Measurements from ENCODE around the gene MPG. TPM values are rescaled to one million over a fixed set of nuclear protein-coding genes. Genes with fewer than 3 reads are reported as not detected.

Gene MPG
- polyA plus RNA-seq, 1 of the 3 experiments (the other 2 are of a cell fraction) = 98.3 TPM

DNA sequence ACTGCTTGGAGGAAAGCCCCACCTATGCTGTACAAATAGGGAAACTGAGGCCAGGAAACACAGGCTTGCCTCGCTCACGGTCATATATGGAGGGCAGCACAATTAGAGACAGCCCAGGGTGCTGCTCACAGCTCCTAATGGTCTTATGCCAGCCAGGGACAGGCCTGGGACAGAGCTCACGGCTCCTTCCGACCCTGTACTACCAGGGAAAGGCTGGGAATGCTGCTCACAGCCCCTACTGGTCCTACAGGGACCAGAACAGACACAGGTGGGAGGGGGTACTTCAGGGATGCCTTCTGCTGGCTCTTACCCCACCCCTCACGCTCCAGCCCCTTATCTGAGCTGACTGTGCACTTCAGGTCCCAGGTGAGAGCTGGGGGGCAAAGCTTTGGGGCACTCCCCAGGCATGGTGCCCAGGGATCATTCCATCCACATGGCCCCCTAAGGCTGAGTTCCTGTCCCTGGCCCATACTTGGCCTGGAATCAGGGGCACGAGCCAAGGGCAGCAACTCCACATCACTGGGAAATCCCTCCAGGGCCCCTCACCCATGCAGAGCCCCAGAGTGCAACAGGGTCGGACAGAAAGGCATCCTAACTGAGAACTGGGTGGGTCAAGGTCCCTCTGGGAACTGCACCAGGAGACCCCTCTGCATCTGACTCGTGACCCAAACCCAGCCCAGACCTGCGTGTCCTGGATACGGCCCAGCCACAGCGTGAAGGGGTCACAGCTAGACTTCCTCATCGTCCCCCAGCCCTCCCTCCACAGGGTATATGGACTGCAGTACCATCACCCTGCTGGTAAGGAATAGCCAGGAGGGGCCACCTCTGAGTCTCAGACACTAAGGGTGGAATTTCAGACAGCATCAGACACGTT, 11.5 kb upstream of the MPG start:
- H3K9me3 ChIP-seq = no peaks in the 10 kb centered on the region
- H3K9ac ChIP-seq = no peak overlapping the region
- TF ChIP-seq TAF1 (IDR thresholded peaks at IDR 0.05; ENCODE audit: borderline replicate concordance, low read depth, low read length) (no peak), SIN3A (IDR thresholded peaks at IDR 0.05; ENCODE audit: borderline replicate concordance, low read depth, low read length) (no peak), SMC3 (IDR thresholded peaks at IDR 0.05; ENCODE audit: low read depth, low read length) (no peak), GATA2 (CRISPR knock-in tag; IDR thresholded peaks at IDR 0.05) (no peak), TEAD4 (IDR thresholded peaks at IDR 0.05; ENCODE audit: borderline replicate concordance, insufficient read depth) (no peak), FOSL2 (IDR thresholded peaks at IDR 0.05; ENCODE audit: borderline replicate concordance, low read depth) (no peak), YY1 (IDR thresholded peaks at IDR 0.05; ENCODE audit: low read depth) (no peak), NFIC (IDR thresholded peaks at IDR 0.05; ENCODE audit: borderline replicate concordance) (no peak), RCOR1 (IDR thresholded peaks at IDR 0.05; ENCODE audit: low read length) (no peak), ELF1 (IDR thresholded peaks at IDR 0.05) (no peak), MEF2A (IDR thresholded peaks at IDR 0.05; ENCODE audit: borderline replicate concordance, low read depth) (no peak), FOXM1 (IDR thresholded peaks at IDR 0.05; ENCODE audit: low read depth) (no peak), RFX5 (IDR thresholded peaks at IDR 0.05; ENCODE audit: low read length) (no peak), EP300 (IDR thresholded peaks at IDR 0.05; ENCODE audit: borderline replicate concordance in 1 of 2, low read depth in 1 of 2, low read length in 1 of 2) (no peak), MXI1 (IDR thresholded peaks at IDR 0.05; ENCODE audit: low read depth, low read length) (no peak)
- TF ChIP-seq, protein P1, sequence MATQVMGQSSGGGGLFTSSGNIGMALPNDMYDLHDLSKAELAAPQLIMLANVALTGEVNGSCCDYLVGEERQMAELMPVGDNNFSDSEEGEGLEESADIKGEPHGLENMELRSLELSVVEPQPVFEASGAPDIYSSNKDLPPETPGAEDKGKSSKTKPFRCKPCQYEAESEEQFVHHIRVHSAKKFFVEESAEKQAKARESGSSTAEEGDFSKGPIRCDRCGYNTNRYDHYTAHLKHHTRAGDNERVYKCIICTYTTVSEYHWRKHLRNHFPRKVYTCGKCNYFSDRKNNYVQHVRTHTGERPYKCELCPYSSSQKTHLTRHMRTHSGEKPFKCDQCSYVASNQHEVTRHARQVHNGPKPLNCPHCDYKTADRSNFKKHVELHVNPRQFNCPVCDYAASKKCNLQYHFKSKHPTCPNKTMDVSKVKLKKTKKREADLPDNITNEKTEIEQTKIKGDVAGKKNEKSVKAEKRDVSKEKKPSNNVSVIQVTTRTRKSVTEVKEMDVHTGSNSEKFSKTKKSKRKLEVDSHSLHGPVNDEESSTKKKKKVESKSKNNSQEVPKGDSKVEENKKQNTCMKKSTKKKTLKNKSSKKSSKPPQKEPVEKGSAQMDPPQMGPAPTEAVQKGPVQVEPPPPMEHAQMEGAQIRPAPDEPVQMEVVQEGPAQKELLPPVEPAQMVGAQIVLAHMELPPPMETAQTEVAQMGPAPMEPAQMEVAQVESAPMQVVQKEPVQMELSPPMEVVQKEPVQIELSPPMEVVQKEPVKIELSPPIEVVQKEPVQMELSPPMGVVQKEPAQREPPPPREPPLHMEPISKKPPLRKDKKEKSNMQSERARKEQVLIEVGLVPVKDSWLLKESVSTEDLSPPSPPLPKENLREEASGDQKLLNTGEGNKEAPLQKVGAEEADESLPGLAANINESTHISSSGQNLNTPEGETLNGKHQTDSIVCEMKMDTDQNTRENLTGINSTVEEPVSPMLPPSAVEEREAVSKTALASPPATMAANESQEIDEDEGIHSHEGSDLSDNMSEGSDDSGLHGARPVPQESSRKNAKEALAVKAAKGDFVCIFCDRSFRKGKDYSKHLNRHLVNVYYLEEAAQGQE (IDR thresholded peaks at IDR 0.05; ENCODE audit: low read depth, low read length) = no peak
- TF ChIP-seq, protein P2, sequence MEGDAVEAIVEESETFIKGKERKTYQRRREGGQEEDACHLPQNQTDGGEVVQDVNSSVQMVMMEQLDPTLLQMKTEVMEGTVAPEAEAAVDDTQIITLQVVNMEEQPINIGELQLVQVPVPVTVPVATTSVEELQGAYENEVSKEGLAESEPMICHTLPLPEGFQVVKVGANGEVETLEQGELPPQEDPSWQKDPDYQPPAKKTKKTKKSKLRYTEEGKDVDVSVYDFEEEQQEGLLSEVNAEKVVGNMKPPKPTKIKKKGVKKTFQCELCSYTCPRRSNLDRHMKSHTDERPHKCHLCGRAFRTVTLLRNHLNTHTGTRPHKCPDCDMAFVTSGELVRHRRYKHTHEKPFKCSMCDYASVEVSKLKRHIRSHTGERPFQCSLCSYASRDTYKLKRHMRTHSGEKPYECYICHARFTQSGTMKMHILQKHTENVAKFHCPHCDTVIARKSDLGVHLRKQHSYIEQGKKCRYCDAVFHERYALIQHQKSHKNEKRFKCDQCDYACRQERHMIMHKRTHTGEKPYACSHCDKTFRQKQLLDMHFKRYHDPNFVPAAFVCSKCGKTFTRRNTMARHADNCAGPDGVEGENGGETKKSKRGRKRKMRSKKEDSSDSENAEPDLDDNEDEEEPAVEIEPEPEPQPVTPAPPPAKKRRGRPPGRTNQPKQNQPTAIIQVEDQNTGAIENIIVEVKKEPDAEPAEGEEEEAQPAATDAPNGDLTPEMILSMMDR (IDR thresholded peaks at IDR 0.05) = no peak
- TF ChIP-seq, protein P3, sequence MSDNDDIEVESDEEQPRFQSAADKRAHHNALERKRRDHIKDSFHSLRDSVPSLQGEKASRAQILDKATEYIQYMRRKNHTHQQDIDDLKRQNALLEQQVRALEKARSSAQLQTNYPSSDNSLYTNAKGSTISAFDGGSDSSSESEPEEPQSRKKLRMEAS (IDR thresholded peaks at IDR 0.05; ENCODE audit: low read depth) = no peak
- TF ChIP-seq, protein P4, sequence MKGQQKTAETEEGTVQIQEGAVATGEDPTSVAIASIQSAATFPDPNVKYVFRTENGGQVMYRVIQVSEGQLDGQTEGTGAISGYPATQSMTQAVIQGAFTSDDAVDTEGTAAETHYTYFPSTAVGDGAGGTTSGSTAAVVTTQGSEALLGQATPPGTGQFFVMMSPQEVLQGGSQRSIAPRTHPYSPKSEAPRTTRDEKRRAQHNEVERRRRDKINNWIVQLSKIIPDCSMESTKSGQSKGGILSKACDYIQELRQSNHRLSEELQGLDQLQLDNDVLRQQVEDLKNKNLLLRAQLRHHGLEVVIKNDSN (IDR thresholded peaks at IDR 0.05; ENCODE audit: borderline replicate concordance, low read depth) = no peak
- no peak overlapping the region for H2AFZ ChIP-seq (ENCODE audit: low read depth)
- peaks cover 0 to 4% of the 10 kb centered on the region in 2 experiments; a peak in 2 of 4 replicates for H3K4me1 ChIP-seq (ENCODE audit: control insufficient read depth in 1 of 2, insufficient read depth in 2 of 2, low read depth in 1 of 2, low read length in 1 of 2)
- H3K27me3 ChIP-seq (ENCODE audit: insufficient read depth) = no peaks in the 10 kb centered on the region
- H3K4me3 ChIP-seq (ENCODE audit: low read depth in 2 of 2, low read length in 1 of 2) = no peak overlapping the region
- peaks cover 68% of the 10 kb centered on the region for H4K20me1 ChIP-seq (ENCODE audit: insufficient read depth)
- no peaks in the 10 kb centered on the region for H3F3A ChIP-seq (replicated peaks; ENCODE audit: insufficient read depth)
- 96% methylated on average over 4 of the region's 13 CpGs for WGBS (ENCODE audit: low lambda C conversion rate)
- ChIA-PET POLR2A (interaction anchor here (0.5 to 0.6 kb wide), 2 partner anchors 11 to 242 kb away, joined by 3 to 4 read pairs; no protein-coding TSS in a partner anchor), CTCF (interaction anchor here (0.5 to 21.2 kb wide), 39 partner anchors 8 to 656 kb away, joined by 3 to 793 read pairs (median 4); partner anchors contain the start of genes AXIN1, HBM, HBQ1 and MPG)
- H3K4me2 ChIP-seq = 0 out of 2 replicates have a peak overlapping the region, but pooled peaks have one; percentile 5
- H3K9me2 ChIP-seq = no peaks in the 10 kb centered on the region
- H3K79me2 ChIP-seq (ENCODE audit: insufficient read depth) = peaks cover 53% of the 10 kb centered on the region
- H3K36me3 ChIP-seq (replicated peaks in 1 of 2; ENCODE audit: control insufficient read depth in 1 of 2, insufficient read depth in 2 of 2, low read length in 1 of 2) = peaks cover 3 to 26% of the 10 kb centered on the region in 2 experiments
- H3K27ac ChIP-seq (ENCODE audit: low read depth in 2 of 2, low read length in 1 of 2) = no peak overlapping the region
- peak; percentile 22 for DNase-seq
